ENCODE data around the gene POSTN. TPM values are rescaled to one million over a fixed set of nuclear protein-coding genes. Genes with fewer than 3 reads are reported as not detected.

The POSTN gene
- total and polyA plus RNA-seq, 2 of the 4 experiments (the other 2 are of a cell fraction) = 32.6 to 44.7 TPM

GRCh38 chr13:37534676-37535075, 63.9 kb downstream of the POSTN start:
- H2BK20ac ChIP-seq (ENCODE audit: low read depth, low read length) = peak overlapping the region; percentile 39; the same call in 1 of the 2 replicates
- H3K27me3 ChIP-seq (ENCODE audit: control insufficient read depth, insufficient read depth, low read length) = no peaks in the 10 kb centered on the region
- BruUV-seq (replicated peaks) = TSS peak; percentile 81
- no peak overlapping the region for H3K56ac ChIP-seq (ENCODE audit: extremely low read depth, insufficient read depth, low read length)
- no peaks in the 10 kb centered on the region for H3K36me3 ChIP-seq (ENCODE audit: control insufficient read depth, insufficient read depth, low read length)
- DNase-seq (peak; percentile 11), ATAC-seq (ENCODE audit: low read depth) (peak; percentile 32; the same call in 1 of the 2 replicates)
- H2AK9ac ChIP-seq (replicated peaks; ENCODE audit: low read depth, low read length, poor library complexity) = no peak overlapping the region
- H4K20me1 ChIP-seq (ENCODE audit: insufficient read depth, low read length) = no peaks in the 10 kb centered on the region
- dilution Hi-C loops (cut with HindIII; ENCODE audit: low sequenced_read_pairs, unreplicated experiment) (no loop called here), intact Hi-C loops (cut with micrococcal nuclease) (no loop called here), in situ Hi-C loops (cut with MboI; ENCODE audit: low sequenced_read_pairs) (no loop called here)
- peak overlapping the region in 1 of 2 experiments; percentile 20; a peak in 1 of 4 replicates for H4K8ac ChIP-seq (ENCODE audit: low read depth in 2 of 2, low read length in 2 of 2)
- H2AFZ ChIP-seq (replicated peaks; ENCODE audit: low read length, poor library complexity) = no peak overlapping the region
- no peak overlapping the region for H3K23ac ChIP-seq (ENCODE audit: low read depth, low read length)
- H3K27ac ChIP-seq (ENCODE audit: insufficient read depth, low read length) = no peak overlapping the region
- 0 out of 2 replicates have a peak overlapping the region, but pooled peaks have one; percentile 35 for H4K5ac ChIP-seq (ENCODE audit: low read depth, low read length)
- no peak overlapping the region for H2AK5ac ChIP-seq (ENCODE audit: low read depth, low read length)
- H2BK5ac ChIP-seq (ENCODE audit: low read depth, low read length, poor library complexity, severe bottlenecking) = peak overlapping the region; percentile 84
- H2BK120ac ChIP-seq (ENCODE audit: low read depth, low read length) = peak overlapping the region; percentile 37; the same call in 1 of the 2 replicates
- no CpG with 5 or more reads among the region's 1 CpG for WGBS, 2 experiments (ENCODE audit: extremely low coverage in 2 of 2, insufficient read length in 1 of 2)
- H3K9ac ChIP-seq (ENCODE audit: low read depth, low read length) = no peak overlapping the region
- H3K9me1 ChIP-seq (ENCODE audit: insufficient read depth, low read length) = no peaks in the 10 kb centered on the region
- CTCF ChIA-PET = interaction anchor here (0.6 to 1.2 kb wide), 2 partner anchors 16 to 68 kb away, joined by 3 to 5 read pairs; no protein-coding TSS in a partner anchor
- no peak overlapping the region for H3K4ac ChIP-seq (ENCODE audit: low read depth, low read length)
- H3K14ac ChIP-seq (replicated peaks; ENCODE audit: low read depth, low read length) = no peak overlapping the region; the same call in 1 of the 2 replicates
- no peak overlapping the region for H2BK15ac ChIP-seq (ENCODE audit: low read depth, low read length)
- H4K91ac ChIP-seq (ENCODE audit: insufficient read depth, low read depth, low read length) = no peak overlapping the region
- H3K9me3 ChIP-seq (ENCODE audit: control insufficient read depth, insufficient read depth, low read length) = peaks cover 6% of the 10 kb centered on the region; the same call in 1 of the 2 replicates
- peak overlapping the region; percentile 73; the same call in 1 of the 2 replicates for H3K18ac ChIP-seq (ENCODE audit: low read depth, low read length)
- POLR2A ChIA-PET (ENCODE audit: unreplicated experiment) = no interaction called here
- no peak overlapping the region for H3K4me3 ChIP-seq (ENCODE audit: insufficient read depth, low read depth, low read length)
- no peaks in the 10 kb centered on the region; the same call in 1 of the 2 replicates for H3K4me1 ChIP-seq (ENCODE audit: control insufficient read depth, insufficient read depth, low read length)
- no peaks in the 10 kb centered on the region for H3K79me1 ChIP-seq (ENCODE audit: low read depth in 1 of 2, low read length in 2 of 2)
- H3K4me2 ChIP-seq (ENCODE audit: low read depth, low read length) = peak overlapping the region; percentile 30; the same call in 1 of the 2 replicates
- TF ChIP-seq MXI1 (IDR thresholded peaks at IDR 0.05; ENCODE audit: borderline replicate concordance, low read depth, low read length) (no peak), NFE2L2 (IDR thresholded peaks at IDR 0.05; ENCODE audit: low read depth, low read length) (no peak), CHD1 (IDR thresholded peaks at IDR 0.05; ENCODE audit: low read depth, low read length) (no peak), FOS (IDR thresholded peaks at IDR 0.05; ENCODE audit: low read depth, low read length) (no peak), RFX5 (IDR thresholded peaks at IDR 0.05; ENCODE audit: low read depth, low read length) (no peak), MAZ (IDR thresholded peaks at IDR 0.05; ENCODE audit: borderline replicate concordance, low read depth, low read length) (no peak), POLR2A (IDR thresholded peaks at IDR 0.05; ENCODE audit: low read depth, low read length) (no peak), BHLHE40 (IDR thresholded peaks at IDR 0.05; ENCODE audit: low read depth, low read length) (no peak), RAD21 (IDR thresholded peaks at IDR 0.05; ENCODE audit: low read length) (no peak)
- TF ChIP-seq, protein P1, sequence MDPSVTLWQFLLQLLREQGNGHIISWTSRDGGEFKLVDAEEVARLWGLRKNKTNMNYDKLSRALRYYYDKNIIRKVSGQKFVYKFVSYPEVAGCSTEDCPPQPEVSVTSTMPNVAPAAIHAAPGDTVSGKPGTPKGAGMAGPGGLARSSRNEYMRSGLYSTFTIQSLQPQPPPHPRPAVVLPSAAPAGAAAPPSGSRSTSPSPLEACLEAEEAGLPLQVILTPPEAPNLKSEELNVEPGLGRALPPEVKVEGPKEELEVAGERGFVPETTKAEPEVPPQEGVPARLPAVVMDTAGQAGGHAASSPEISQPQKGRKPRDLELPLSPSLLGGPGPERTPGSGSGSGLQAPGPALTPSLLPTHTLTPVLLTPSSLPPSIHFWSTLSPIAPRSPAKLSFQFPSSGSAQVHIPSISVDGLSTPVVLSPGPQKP (IDR thresholded peaks at IDR 0.05; ENCODE audit: borderline replicate concordance, low read depth, low read length) = no peak
